Neural cell (in vitro differentiated cells): ENCODE results near the gene MBD6. TPM values are rescaled to one million over a fixed set of nuclear protein-coding genes. Genes with fewer than 3 reads are reported as not detected.

Experiments used
- H2AFZ ChIP-seq: fragments of 200-600, 300-800 bp; sonication (generic), shearing (Covaris generic); 2 replicates; pipeline ENCODE4 v1.6.0; 2014; ENCODE audit warnings: low read depth, mild to moderate bottlenecking, antibody characterized with exemption, low read length, moderate library complexity
- H3F3A ChIP-seq: fragments of 200-600 bp; shearing (Covaris generic); 2 replicates; pipeline ENCODE4 v1.6.1; 2016; ENCODE audit warnings: mild to moderate bottlenecking, moderate library complexity, mixed read lengths, antibody characterized with exemption, low read length; ENCODE audit not compliant: insufficient read depth, poor library complexity, severe bottlenecking
- H3K27ac ChIP-seq: fragments of 200-600, 300-800 bp; sonication (generic), shearing (Covaris generic); 2 replicates; pipeline ENCODE4 v1.5.1; 2014; ENCODE audit warnings: mild to moderate bottlenecking, low read length, moderate library complexity
- H3K27me3 ChIP-seq: fragments of 300-800, 200-600 bp; sonication (generic), shearing (Covaris generic); 2 replicates; pipeline ENCODE4 v1.6.0; 2014; ENCODE audit warnings: mild to moderate bottlenecking, low read depth, low read length, moderate library complexity; ENCODE audit not compliant: insufficient read depth
- H3K36me3 ChIP-seq: fragments of 300-800, 200-600 bp; sonication (generic), shearing (Covaris generic); 2 replicates; pipeline ENCODE4 v1.5.1; 2014; ENCODE audit warnings: mild to moderate bottlenecking, antibody characterized with exemption, low read length, moderate library complexity; ENCODE audit not compliant: insufficient read depth
- H3K4me2 ChIP-seq: fragments of 300-800, 200-600 bp; sonication (generic), shearing (Covaris generic); 2 replicates; pipeline ENCODE4 v1.6.0; 2014; ENCODE audit warnings: mild to moderate bottlenecking, low read length
- H3K4me3 ChIP-seq: fragments of 300-800, 200-600 bp; sonication (generic), shearing (Covaris generic); 2 replicates; pipeline ENCODE4 v1.5.1; 2014; ENCODE audit warnings: mild to moderate bottlenecking, low read length, moderate library complexity
- H3K79me2 ChIP-seq: fragments of 200-600 bp; shearing (Covaris generic); replicated peaks from 2 replicates; pipeline ENCODE4 v1.6.0; 2014; ENCODE audit warnings: mild to moderate bottlenecking, low read length, moderate library complexity; ENCODE audit not compliant: insufficient read depth
- H3K9ac ChIP-seq: fragments of 300-800, 200-600 bp; sonication (generic), shearing (Covaris generic); 2 replicates; pipeline ENCODE4 v1.6.1; 2016; ENCODE audit warnings: mild to moderate bottlenecking, low read length, mixed read lengths
- H3K9me2 ChIP-seq: fragments of 200-600 bp; shearing (Covaris generic); 2 replicates; pipeline ENCODE4 v1.6.1; 2016; ENCODE audit warnings: mild to moderate bottlenecking, low read length, mixed read lengths; ENCODE audit not compliant: insufficient read depth
- H3K9me3 ChIP-seq: fragments of 200-600, 300-800 bp; sonication (generic), shearing (Covaris generic); 2 replicates; pipeline ENCODE4 v1.6.1; 2016; ENCODE audit warnings: mild to moderate bottlenecking, mixed run types, low read length, moderate library complexity, mixed read lengths
- H4K20me1 ChIP-seq: fragments of 200-600 bp; shearing (Covaris generic); 2 replicates; pipeline ENCODE4 v1.6.1; 2016; ENCODE audit warnings: mild to moderate bottlenecking, mixed run types; ENCODE audit not compliant: insufficient read depth
- CTCF ChIP-seq: fragments of 450-650 bp; IDR thresholded peaks from 2 replicates; pipeline ENCODE4 v1.5.1; 2014; ENCODE audit warnings: antibody characterized with exemption, mild to moderate bottlenecking, moderate library complexity; ENCODE audit not compliant: poor library complexity, severe bottlenecking
- EP300 ChIP-seq: fragments of 450-650 bp; conservative IDR thresholded peaks from 2 replicates; pipeline ENCODE4 v1.6.1; 2014; ENCODE audit warnings: antibody characterized with exemption, mild to moderate bottlenecking, moderate library complexity; ENCODE audit not compliant: poor library complexity, severe bottlenecking
- EZH2 ChIP-seq: fragments of 200-600, 300-800 bp; shearing (Covaris generic), sonication (generic); IDR thresholded peaks from 2 replicates; pipeline ENCODE4 v1.6.1; 2014; ENCODE audit warnings: antibody characterized with exemption, low read length, borderline replicate concordance, mild to moderate bottlenecking; ENCODE audit not compliant: insufficient read depth, poor library complexity, severe bottlenecking
- MXI1 ChIP-seq: fragments of 450-650 bp; conservative IDR thresholded peaks from 2 replicates; pipeline ENCODE4 v1.6.1; 2014; ENCODE audit warnings: antibody characterized with exemption, mild to moderate bottlenecking; ENCODE audit not compliant: poor library complexity, severe bottlenecking
- POLR2AphosphoS5 ChIP-seq: IDR thresholded peaks from 2 replicates; pipeline ENCODE4 v1.6.1; 2012
- RAD21 ChIP-seq: fragments of 450-650 bp; conservative IDR thresholded peaks from 2 replicates; pipeline ENCODE4 v1.6.1; 2014; ENCODE audit warnings: antibody characterized with exemption, mild to moderate bottlenecking, moderate library complexity
- REST ChIP-seq: IDR thresholded peaks from 2 replicates; pipeline ENCODE4 v1.6.1; 2012; ENCODE audit warnings: borderline replicate concordance
- SMC3 ChIP-seq: fragments of 450-650 bp; conservative IDR thresholded peaks from 2 replicates; pipeline ENCODE4 v1.6.1; 2014; ENCODE audit warnings: antibody characterized with exemption, mild to moderate bottlenecking, moderate library complexity; ENCODE audit not compliant: poor library complexity
- TAF1 ChIP-seq: IDR thresholded peaks from 2 replicates; pipeline ENCODE4 v1.6.1; 2012; ENCODE audit warnings: low read depth
- polyA plus RNA-seq: library from polyadenylated mRNA; depleted of rRNA; stranded (reverse); fragments of >200 nt; gene quantifications from 2 replicates; pipeline ENCODE4 v1.2.3, GENCODE V29; 2014

Gene MBD6
- polyA plus RNA-seq, 1 donor from 2014 or later: 2.1 TPM

- Histone ChIP-seq H3K9me3 (no peaks in the 10 kb centered on the region), H3F3A (no peaks in the 10 kb centered on the region), H3K27me3 (peaks cover 71% of the 10 kb centered on the region), H3K4me3 (no peak overlapping the region), H3K9me2 (no peaks in the 10 kb centered on the region), H3K9ac (no peak overlapping the region), H3K36me3 (no peaks in the 10 kb centered on the region), H2AFZ (no peak overlapping the region), H3K27ac (no peak overlapping the region), H4K20me1 (no peaks in the 10 kb centered on the region), H3K79me2 (no peaks in the 10 kb centered on the region), H3K4me2 (no peak overlapping the region)
- TF ChIP-seq EP300 (no peak), CTCF (no peak), POLR2AphosphoS5 (no peak), EZH2 (no peak), REST (no peak), MXI1 (no peak), TAF1 (no peak), SMC3 (no peak), RAD21 (no peak)
These were observed 43.6 kb upstream of the MBD6 start for GRCh38 chr12:57479043-57479375.

GRCh38 chr12:57479376-57480115 is 43.1 kb upstream of the MBD6 start, which contains the start of gene ARHGAP9:
Gene ARHGAP9 (minus strand): TSS chr12:57479866. CDS start chr12:57479406, 460 bp downstream.
- H4K20me1 ChIP-seq: no peaks in the 10 kb centered on the region

More at GRCh38 chr12:57479376-57480115, 43.1 kb upstream of the MBD6 start, which contains the start of gene ARHGAP9:
- Histone ChIP-seq H3K27ac (no peak within 1 kb of the TSS), H3K4me3 (no peak within 1 kb of the TSS), H2AFZ (no peak within 1 kb of the TSS), H3K9ac (no peak within 1 kb of the TSS), H3K9me2 (no peaks in the 10 kb centered on the region), H3K4me2 (no peak within 1 kb of the TSS), H3F3A (no peaks in the 10 kb centered on the region), H3K79me2 (no peaks in the 10 kb centered on the region), H3K9me3 (no peaks in the 10 kb centered on the region), H3K36me3 (no peaks in the 10 kb centered on the region), H3K27me3 (peaks cover 66% of the 10 kb centered on the region)
- no peak for TF ChIP-seq REST
- TF ChIP-seq EZH2: no peak
- TF ChIP-seq EP300: no peak
- no peak for TF ChIP-seq POLR2AphosphoS5
- no peak for TF ChIP-seq RAD21
- no peak for TF ChIP-seq CTCF
- TF ChIP-seq TAF1: no peak
- no peak for TF ChIP-seq MXI1
- TF ChIP-seq SMC3: no peak
